Adrenal gland (tissue), 12 donors: Measurements from ENCODE around the gene GFRAL. TPM values are rescaled to one million over a fixed set of nuclear protein-coding genes. Genes with fewer than 3 reads are reported as not detected.
"Not testable (repeated sequence)": the region's sequence is repeated elsewhere in the genome, so short reads cannot be mapped to it uniquely, and the experiment has no call there.

Experiments used
- DNase-seq, 7 donors: peaks; one replicate each; pipeline ENCODE4 v3.0.0-alpha.2; 2019 to 2020
- H3K27ac ChIP-seq, 5 donors: fragments of 200-600 bp; sonication (generic) in 4 of 5; 1 replicate in 3 of 5; 2 replicates in 2 of 5; pipeline versions ENCODE4 v1.5.1 to v1.8.0; 2016 to 2020; ENCODE audit warnings: mild to moderate bottlenecking in 1 of 5
- H3K27me3 ChIP-seq: fragments of 200-600 bp; 2 replicates; pipeline ENCODE4 v1.8.0; 2021
- H3K36me3 ChIP-seq, 2 donors: fragments of 200-600 bp; replicated peaks in 1 of 2; 1 replicate in 1 of 2; 2 replicates in 1 of 2; pipeline versions ENCODE4 v1.5.1 to v1.8.0; 2018 to 2022
- H3K4me1 ChIP-seq, 2 donors: fragments of 200-600 bp; replicated peaks in 1 of 2; 1 replicate in 1 of 2; 2 replicates in 1 of 2; pipeline versions ENCODE4 v1.5.1 to v1.8.0; 2018 to 2021
- H3K4me3 ChIP-seq, 4 donors: fragments of 200-600 bp; sonication (generic) in 3 of 4; one replicate each; pipeline ENCODE4 v1.5.1; 2016 to 2018
- H3K9me3 ChIP-seq, 3 donors: fragments of 200-600 bp; sonication (generic) in 1 of 3; replicated peaks in 1 of 3; 1 replicate in 2 of 3; 2 replicates in 1 of 3; pipeline versions ENCODE4 v1.5.1 to v1.8.0; 2016 to 2021
- CTCF ChIP-seq, 6 experiments: fragments of 450-650 bp in 4 of 6; fragments of 200-600 bp in 2 of 6; sonication (generic) in 1 of 6; IDR thresholded peaks; 1 replicate in 5 of 6; 2 replicates in 1 of 6; pipeline versions ENCODE4 v1.5.1 to v1.8.0; 2016 to 2021; ENCODE audit warnings: antibody characterized with exemption in 6 of 6, mild to moderate bottlenecking in 2 of 6, moderate library complexity in 1 of 6
- POLR2A ChIP-seq, 2 donors: fragments of 450-650 bp; IDR thresholded peaks; one replicate each; pipeline ENCODE4 v1.6.1; 2017; ENCODE audit warnings: antibody characterized with exemption in 2 of 2, mild to moderate bottlenecking in 2 of 2, moderate library complexity in 1 of 2
- WGBS, 4 donors: extraction: QIAGEN DNeasy Blood & Tissue Kit in 2 of 4; methylation state at CpG; one replicate each; pipeline versions ENCODE4 v1.1.5 to v1.1.7; 2013 to 2017; 5-methylcytosine and 5-hydroxymethylcytosine counted together
- intact Hi-C, 2 donors: fragments of 100-400 bp; cut with DNase I; formaldehyde crosslinking; loops; one replicate each; pipeline versions ENCODE4 v1.14.1 to v1.15.0; 2022 to 2023
- polyA plus RNA-seq, 3 donors: library from polyadenylated mRNA; stranded (reverse); fragments of 200-250 nt in 2 of 3; fragments of 350-450 nt in 1 of 3; fragmentation: Illumina TruSeq in 1 of 3; extraction: RNeasy Lipid Tissue Mini Kit (QIAGEN cat#74804) in 1 of 3; gene quantifications; one replicate each; pipeline ENCODE4 v1.2.3, GENCODE V29; 2013 to 2014
- total RNA-seq, 9 donors: library from RNA; depleted of rRNA in 4 of 9; stranded (reverse); fragments of >200 nt in 4 of 9; fragments of 120-200 nt in 1 of 9; fragmentation: NEBNext Ultra II Directional in 1 of 9; extraction: Animal tissue kit (Norgen Biotek cat#: 25700) in 1 of 9; gene quantifications; one replicate each; pipeline versions ENCODE4 v1.1.0 to v1.2.4, GENCODE V29; 2013 to 2023
- donor health status: healthy with polysubstance abuse.
- donor health status: Bipolar disorder and iron deficiency.
- donor health status: DM: yes; HTN: yes; CAD: no.
- donor health status: DM: no; HTN: no; CAD: no.
- donor health status: DM: no; HTN: no; CAD: no.
- donor health status: DM: yes; HTN: yes; CAD: no.

The GFRAL gene
- total and polyA plus RNA-seq, 12 donors, result not detected

- Histone ChIP-seq H3K4me1 (no peaks in the 10 kb centered on the region), H3K4me3 (no peak overlapping the region), H3K27ac (no peak overlapping the region), H3K9me3 (no peaks in the 10 kb centered on the region), H3K36me3 (no peaks in the 10 kb centered on the region), H3K27me3 (no peaks in the 10 kb centered on the region)
- intact Hi-C loops, result loop anchor here in 1 of 2 donors (10.0 kb wide), 1 partner anchor 668 kb away; no protein-coding TSS in a partner anchor
- DNase-seq, result no peak
- TF ChIP-seq CTCF (IDR thresholded peaks at IDR 0.05), result no peak
- TF ChIP-seq POLR2A (IDR thresholded peaks at IDR 0.05), result no peak
- WGBS, 4 donors, result 66 to 79% (median 69%) methylated on average over 2 of the region's 2 CpGs
These were observed 40.4 kb upstream of the GFRAL start for GRCh38 chr6:55286824-55287223.

GRCh38 chr6:55290736-55291135 lies 36.5 kb upstream of the GFRAL start:
- no peak for DNase-seq

GRCh38 chr6:55293116-55293515 lies 34.2 kb upstream of the GFRAL start:
- WGBS, 4 donors, result 43 to 48% (median 46%) methylated on average over 2 of the region's 2 CpGs
- no peak for DNase-seq
- intact Hi-C loops, result no loop called here

More at GRCh38 chr6:55290736-55291135, 36.5 kb upstream of the GFRAL start:
- WGBS, 4 donors, result 66 to 88% (median 80%) methylated on average over 2 of the region's 2 CpGs
- no peak overlapping the region for H3K4me3 ChIP-seq
- H3K36me3 ChIP-seq, result no peaks in the 10 kb centered on the region
- no peaks in the 10 kb centered on the region for H3K9me3 ChIP-seq
- intact Hi-C loops, result no loop called here
- no peaks in the 10 kb centered on the region for H3K4me1 ChIP-seq
- TF ChIP-seq CTCF (IDR thresholded peaks at IDR 0.05) (no peak), POLR2A (IDR thresholded peaks at IDR 0.05) (no peak)
- H3K27ac ChIP-seq, result no peak overlapping the region
- no peaks in the 10 kb centered on the region for H3K27me3 ChIP-seq

GRCh38 chr6:55297214-55297613 lies 30.1 kb upstream of the GFRAL start:
- intact Hi-C loops, result not testable (repeated sequence)
- 77 to 91% (median 84%) methylated on average over 3 of the region's 3 CpGs for WGBS, 4 donors

More at GRCh38 chr6:55293116-55293515, 34.2 kb upstream of the GFRAL start:
- H3K36me3 ChIP-seq, result no peaks in the 10 kb centered on the region
- H3K27ac ChIP-seq, result no peak overlapping the region
- TF ChIP-seq CTCF (IDR thresholded peaks at IDR 0.05), result no peak
- no peak for TF ChIP-seq POLR2A (IDR thresholded peaks at IDR 0.05)
- no peaks in the 10 kb centered on the region for H3K9me3 ChIP-seq
- H3K27me3 ChIP-seq, result no peaks in the 10 kb centered on the region
- no peaks in the 10 kb centered on the region for H3K4me1 ChIP-seq
- no peak overlapping the region for H3K4me3 ChIP-seq

GRCh38 chr6:55299286-55299985 lies 27.8 kb upstream of the GFRAL start:
- intact Hi-C loops, result no loop called here
- Histone ChIP-seq H3K4me3 (no peak overlapping the region), H3K4me1 (no peaks in the 10 kb centered on the region), H3K27me3 (no peaks in the 10 kb centered on the region), H3K36me3 (no peaks in the 10 kb centered on the region), H3K27ac (no peak overlapping the region), H3K9me3 (no peaks in the 10 kb centered on the region)
- no peak for TF ChIP-seq POLR2A (IDR thresholded peaks at IDR 0.05)
- no peak for TF ChIP-seq CTCF (IDR thresholded peaks at IDR 0.05)
- WGBS, 4 donors, result 73 to 83% (median 80%) methylated on average over 5 of the region's 5 CpGs
- no peak for DNase-seq

More at GRCh38 chr6:55297214-55297613, 30.1 kb upstream of the GFRAL start:
- H3K4me1 ChIP-seq, H3K4me3 ChIP-seq, H3K27ac ChIP-seq, H3K9me3 ChIP-seq, H3K27me3 ChIP-seq, H3K36me3 ChIP-seq, DNase-seq: not testable (repeated sequence)
